ENCODE results near the gene ACBD6. TPM values are rescaled to one million over a fixed set of nuclear protein-coding genes. Genes with fewer than 3 reads are reported as not detected.
A peak's percentile ranks its signal among the peaks of the same experiment; 100 is the strongest.

The ACBD6 gene
- total RNA-seq, 1 donor from 2014 or later: 20.5 TPM

DNA sequence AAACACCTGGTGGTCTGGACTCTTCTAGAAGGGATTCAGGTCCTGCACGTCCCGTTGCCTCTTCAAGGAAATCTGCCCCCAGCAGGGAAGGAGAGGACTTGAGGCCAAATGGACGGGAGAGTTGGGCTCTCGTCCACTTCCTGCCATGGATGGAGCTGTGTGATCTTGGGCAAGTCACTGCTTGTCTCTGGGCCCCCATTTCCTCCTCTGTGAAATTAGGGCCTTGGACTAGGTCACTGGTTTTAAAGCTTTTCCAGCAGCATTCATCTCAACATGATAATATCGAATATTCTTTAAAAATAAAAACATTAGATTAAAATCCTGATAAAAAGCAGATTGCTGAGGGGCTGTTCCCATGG lies 245.4 kb downstream of the ACBD6 start:
- DNase-seq (no peak), ATAC-seq (no peak)
- intact Hi-C loops (cut with micrococcal nuclease): no loop called here

DNA sequence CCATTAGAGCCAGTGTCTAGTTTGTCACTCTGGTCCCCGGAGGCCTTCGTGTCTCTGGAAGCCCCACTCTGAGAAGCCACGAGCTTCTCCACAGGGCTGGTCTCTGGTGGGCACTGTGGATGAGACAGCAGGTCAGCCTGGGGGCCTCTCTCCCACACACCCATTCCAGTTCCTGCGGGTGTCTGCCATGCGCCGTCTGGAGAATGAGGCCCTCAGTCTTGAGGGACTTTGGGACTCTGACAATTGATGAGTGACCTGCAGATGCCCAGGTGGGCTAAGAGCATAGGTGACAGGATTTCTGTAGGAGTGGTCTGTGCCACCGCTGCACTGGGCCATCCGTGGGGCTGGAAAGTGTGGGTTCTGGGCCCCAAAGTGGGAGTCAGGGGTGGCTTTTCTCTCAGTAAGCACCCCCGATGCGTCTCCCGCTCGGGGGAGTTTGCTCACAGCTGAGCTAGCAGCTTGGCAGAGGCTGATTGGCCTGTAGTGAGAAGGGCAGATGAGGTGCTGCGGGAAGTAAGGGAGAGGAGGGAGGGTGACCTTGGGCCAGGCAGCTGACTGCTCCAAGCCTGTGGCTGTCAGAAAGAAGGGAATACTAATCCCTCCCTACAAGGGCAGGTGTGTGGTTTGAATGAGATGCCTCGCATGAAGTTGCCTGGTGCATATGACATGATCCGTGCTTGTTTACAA lies 245.9 kb downstream of the ACBD6 start:
- peak; percentile 59 for ATAC-seq
- DNase-seq: no peak
- intact Hi-C loops (cut with micrococcal nuclease): no loop called here

DNA sequence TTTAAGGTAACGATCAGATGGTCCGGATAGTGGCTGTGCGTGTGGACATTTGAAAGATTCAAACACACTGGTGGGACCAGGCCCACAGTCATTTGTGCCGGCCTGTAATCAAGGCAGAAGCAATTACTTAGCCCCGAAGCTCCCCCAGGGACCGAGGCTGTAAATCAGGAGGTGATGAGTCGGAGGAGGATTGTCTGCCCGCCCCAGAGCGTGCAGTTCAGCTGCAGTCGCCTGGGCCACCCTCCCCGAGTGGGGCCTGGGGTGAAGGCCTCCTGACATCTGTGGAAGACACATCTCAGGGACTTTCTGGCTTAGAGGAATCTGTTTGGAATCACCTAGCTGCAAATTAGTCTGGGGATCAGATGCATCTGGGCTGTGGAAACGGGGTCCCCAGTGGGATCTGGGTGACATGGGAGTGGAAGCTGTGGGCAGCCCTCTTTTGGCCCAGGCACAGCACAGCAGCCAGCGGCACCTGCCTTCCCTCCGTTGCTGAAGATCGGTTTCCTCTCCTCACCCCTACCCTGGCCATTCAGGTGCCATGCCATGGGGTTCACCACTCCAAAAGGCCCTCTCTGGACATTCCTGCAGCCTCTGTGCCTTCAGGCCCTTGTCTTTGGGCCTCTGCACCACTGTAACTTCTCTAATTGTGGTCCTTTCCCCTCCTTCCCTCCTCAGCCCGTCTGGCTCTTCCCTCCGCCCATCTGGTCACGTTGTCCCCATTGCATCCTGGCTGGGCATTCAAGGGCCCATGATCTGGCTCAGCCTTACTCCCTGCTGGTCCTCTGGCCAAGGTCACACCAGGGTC lies 246.6 kb downstream of the ACBD6 start:
- no peak for ATAC-seq
- intact Hi-C loops (cut with micrococcal nuclease): no loop called here
- DNase-seq: no peak

DNA sequence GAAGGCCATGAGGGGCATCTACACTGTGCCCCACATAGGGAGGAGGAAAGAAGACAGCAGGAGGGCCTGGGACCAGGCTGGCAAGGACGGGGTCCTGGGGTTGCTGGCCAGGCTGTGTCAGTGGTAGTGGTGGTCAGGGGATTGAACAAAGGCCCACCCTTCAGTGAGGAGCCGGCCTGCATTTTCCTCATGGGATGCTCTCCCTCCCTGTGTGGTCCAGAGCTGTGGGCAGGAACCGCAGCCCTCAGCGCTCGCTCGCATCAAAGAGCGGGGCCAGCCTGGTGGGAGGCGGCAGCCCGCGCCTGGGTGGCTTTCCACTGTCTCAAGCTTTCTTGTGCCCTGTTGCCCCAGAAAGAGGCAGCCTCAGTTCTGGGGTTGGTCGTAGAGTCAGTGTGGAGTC lies 247.5 kb downstream of the ACBD6 start:
- intact Hi-C loops (cut with micrococcal nuclease): loop anchor here (5.0 kb wide), 1 partner anchor 222 kb away; no protein-coding TSS in a partner anchor
- no peak for DNase-seq
- no peak for ATAC-seq

DNA sequence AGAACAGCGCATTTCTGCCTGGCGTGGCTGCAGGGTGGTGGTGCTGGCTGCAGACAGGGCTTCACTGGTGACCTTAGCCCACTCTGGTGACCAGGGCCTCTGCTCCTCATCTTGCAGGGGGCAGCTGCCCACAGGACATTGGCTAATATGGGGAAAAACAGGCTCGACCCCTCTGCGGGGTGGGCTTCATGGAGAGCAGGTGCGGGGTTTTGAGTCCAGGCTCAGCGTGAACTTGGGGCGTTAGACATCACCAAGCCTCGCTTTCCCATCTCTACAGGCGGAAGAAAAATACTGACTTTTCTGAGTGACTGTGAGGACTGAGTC lies 247.9 kb downstream of the ACBD6 start:
- DNase-seq: no peak
- ATAC-seq: no peak
- intact Hi-C loops (cut with micrococcal nuclease): loop anchor here (5.0 kb wide), 1 partner anchor 223 kb away; no protein-coding TSS in a partner anchor

DNA sequence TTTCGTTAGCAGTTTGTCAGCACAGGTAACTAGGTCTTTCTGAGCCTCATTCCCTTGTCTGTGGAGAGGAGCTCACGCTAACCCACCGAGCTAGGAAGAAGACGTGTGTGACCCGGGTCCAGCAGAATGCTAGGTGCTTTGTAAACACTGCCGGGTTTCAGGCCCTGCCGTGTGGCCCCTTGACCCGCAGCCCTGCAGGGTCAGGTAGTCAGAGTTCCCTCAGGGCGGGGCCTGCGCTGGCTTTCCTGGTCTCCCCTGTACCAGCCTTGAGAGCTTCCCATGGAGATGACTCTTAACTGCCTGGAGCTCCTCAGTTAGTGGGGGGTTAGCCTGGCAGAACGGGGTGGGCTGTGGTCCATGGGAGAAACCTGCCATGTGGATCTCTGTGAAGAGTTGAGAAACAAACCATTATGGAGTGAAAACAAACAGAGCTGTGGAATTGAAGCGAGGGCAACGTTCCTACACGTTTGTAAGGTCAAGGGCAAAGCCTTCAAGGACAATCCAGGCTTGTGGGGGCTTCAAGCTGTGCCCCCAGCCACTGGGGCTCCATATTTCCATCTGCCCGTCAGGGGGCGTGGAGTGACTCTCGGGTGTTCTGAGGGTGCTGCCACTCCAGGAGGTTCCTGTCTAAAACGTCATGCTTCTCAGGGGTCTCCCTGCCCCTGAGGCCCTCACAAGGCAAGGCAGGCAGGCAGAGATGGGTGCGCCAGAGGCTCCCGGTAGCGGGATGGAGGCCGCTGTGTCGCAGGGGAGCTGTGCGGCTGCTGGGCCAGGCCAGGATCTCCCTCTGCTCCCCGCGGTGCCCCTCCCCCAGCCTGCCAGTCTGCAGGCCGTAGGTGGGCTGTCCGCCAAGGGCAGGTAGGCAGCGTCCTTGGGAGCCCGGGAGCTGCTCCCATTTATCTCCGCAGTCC lies 248.5 kb downstream of the ACBD6 start:
- intact Hi-C loops (cut with micrococcal nuclease): loop anchor here (5.0 kb wide), 1 partner anchor 223 kb away; no protein-coding TSS in a partner anchor
- no peak for ATAC-seq
- DNase-seq: no peak

DNA sequence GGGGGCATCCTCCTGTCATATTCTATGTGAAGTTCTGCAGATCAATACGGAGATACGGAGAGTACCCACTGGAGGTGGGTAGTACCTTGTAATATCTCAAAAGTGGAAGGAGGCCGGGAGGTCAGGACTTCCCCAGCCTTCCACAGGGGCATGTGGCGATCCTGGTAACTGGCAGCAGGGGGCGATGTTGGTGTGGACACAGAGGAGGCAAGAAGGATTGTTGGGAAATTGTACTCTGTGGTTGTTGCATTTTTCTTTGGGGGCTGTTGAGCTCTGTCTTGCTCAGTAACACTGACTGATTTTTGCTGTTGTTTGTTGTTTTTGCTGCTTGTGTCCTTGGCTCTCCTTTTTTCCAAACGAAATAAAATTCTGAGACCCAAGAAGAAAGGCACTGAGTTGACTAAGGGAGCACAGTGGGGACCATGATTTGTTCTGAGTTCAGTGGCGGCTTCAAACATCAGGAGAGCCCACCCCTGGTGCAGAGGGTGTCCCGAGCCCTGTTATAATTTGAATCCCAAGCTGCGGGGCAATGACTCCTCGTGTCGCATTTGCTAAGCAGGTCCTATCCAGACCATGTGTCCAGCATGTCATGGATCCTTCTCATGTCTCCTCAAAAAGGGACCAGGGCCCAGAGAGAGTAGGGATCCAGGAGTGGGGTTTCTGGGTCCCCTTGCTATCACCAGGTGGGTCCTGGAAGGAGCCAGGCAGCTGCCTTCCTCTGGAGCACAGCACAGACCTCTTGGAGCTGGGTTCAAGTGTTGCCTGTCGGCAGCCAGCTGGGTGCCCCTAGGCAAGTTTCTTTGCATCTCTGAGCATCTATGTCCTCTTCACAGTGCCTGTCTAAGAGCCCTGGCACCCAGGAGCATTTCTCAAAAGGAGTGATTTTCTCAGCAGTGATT lies 249.5 kb downstream of the ACBD6 start:
- ATAC-seq: peak; percentile 66
- DNase-seq: peak; percentile 82
- intact Hi-C loops (cut with micrococcal nuclease): loop anchor here (5.0 kb wide), 1 partner anchor 224 kb away; no protein-coding TSS in a partner anchor

DNA sequence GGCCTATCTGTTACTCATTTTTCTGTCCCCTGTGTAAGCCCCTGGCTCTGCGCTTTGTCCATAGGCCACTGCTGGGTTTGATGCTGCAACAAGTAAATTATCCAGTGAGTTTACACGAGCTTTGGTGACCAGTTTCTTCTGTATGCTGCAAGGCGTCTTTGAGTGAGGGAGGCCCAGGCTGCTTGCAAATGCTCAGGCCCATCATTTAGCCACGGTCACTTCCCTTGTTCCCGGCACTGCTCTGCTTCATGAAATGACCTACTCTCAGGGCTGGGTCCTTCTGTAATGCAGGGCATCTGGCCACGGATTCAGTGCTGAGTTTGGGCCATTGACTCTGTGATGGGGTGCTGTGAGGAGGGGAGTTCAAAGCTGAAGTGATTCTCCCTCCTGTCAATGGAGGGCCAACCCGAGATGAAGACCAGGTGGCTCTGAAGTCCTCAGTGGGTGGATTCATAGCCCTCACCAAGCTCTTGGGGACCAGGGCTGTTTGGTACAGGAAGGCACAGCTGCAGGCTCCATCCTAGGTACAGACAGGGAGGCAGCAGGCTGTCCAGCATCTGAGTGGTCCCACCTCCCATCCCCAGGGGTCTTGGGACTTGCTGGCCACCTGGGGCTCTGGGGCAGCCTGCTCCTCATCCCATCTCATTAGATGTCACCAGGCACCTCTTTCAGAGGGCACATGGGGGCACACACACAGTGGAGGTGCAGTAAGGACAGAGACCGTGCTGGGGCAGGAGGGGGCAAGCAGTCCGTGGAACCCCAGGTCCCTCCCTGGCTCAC lies 250.7 kb downstream of the ACBD6 start:
- intact Hi-C loops (cut with micrococcal nuclease): loop anchor here (5.0 kb wide), 1 partner anchor 226 kb away; no protein-coding TSS in a partner anchor
- DNase-seq (no peak), ATAC-seq (no peak)

DNA sequence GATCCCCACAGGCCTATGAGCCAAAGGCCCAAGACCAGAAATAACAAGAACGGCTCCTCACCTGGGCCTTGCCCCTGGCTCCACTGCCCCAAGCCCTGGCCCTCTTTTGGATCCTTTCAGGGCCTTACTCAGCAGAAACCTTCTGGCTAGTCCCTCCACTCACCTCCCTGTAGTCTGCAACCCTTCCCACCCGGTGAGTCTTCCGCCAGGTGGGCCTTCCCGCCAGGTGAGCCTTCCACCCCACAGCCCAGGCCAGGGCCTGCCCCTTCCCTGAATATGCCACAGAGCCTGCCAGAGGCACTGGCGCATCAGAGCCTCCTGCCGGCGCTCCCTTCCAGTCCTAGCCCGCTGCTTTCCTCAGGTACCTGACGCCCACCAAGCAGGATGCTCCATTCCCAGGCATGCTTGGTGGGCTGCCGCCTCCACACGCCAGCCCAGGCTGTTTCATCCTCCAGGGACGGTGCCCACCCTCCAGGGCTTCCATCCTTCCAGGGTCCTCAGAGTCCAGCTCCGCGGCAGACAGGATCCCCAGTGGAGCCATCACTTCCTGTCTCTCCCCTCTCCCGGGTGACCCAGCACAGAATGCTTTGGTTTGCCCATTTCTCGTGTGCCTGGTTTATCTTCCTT lies 251.4 kb downstream of the ACBD6 start:
- intact Hi-C loops (cut with micrococcal nuclease): loop anchor here (5.0 kb wide), 1 partner anchor 226 kb away; no protein-coding TSS in a partner anchor
- DNase-seq: no peak
- ATAC-seq: no peak

DNA sequence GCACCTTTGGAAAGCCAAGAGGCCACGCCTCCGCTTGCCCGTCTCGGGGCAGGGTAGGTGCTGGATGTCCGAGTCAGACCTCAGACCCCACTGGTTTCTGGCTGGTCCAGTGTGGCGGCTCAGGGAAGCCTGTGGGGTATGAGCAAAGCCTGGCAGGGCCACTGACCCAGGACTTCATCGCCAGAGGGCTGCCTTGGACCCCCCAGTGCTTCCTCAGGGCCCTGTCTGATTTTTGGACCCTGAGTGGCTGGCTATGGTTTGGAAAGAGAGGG lies 251.9 kb downstream of the ACBD6 start:
- intact Hi-C loops (cut with micrococcal nuclease): loop anchor here (5.0 kb wide), 1 partner anchor 227 kb away; no protein-coding TSS in a partner anchor
- ATAC-seq (no peak), DNase-seq (no peak)

DNA sequence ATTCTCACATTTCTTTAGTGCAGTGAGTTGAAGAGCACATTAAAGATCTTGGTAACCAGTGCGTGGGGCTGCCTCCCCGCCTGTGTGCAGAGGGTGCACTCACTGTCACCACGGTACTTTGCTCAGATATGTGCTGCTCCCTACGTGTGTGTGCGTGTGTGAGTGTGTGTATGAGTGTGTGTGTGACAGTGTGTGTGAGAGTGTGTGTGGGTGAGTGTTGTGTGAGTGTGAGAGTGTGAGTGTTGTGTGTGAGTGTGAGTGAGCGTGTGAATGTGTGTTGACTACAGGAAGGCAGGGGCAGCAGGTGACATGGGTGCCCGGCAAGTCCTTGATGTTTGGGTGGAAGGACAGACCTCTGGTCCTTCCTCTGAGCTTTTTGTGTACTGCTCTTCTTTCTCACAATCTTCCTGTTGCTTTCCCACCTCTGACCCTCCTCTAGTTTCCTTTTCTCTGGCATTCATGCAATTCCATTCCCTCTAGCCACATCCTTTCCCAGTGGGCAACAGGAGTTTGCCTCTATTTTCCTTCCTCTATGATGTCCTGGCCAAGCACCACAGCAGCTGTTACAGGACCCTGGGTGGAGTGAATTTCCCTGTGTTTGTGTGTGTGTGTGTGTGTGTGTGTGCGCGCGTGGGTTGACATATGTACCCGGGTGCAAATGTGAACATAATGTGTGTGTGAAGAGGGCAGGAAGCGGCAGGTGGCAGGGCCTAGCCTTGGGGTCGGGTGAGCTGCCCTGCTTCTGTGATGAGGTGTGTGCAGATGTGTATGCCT lies 252.5 kb downstream of the ACBD6 start:
- intact Hi-C loops (cut with micrococcal nuclease): loop anchor here (5.0 kb wide), 1 partner anchor 227 kb away; no protein-coding TSS in a partner anchor
- DNase-seq (no peak), ATAC-seq (no peak)

DNA sequence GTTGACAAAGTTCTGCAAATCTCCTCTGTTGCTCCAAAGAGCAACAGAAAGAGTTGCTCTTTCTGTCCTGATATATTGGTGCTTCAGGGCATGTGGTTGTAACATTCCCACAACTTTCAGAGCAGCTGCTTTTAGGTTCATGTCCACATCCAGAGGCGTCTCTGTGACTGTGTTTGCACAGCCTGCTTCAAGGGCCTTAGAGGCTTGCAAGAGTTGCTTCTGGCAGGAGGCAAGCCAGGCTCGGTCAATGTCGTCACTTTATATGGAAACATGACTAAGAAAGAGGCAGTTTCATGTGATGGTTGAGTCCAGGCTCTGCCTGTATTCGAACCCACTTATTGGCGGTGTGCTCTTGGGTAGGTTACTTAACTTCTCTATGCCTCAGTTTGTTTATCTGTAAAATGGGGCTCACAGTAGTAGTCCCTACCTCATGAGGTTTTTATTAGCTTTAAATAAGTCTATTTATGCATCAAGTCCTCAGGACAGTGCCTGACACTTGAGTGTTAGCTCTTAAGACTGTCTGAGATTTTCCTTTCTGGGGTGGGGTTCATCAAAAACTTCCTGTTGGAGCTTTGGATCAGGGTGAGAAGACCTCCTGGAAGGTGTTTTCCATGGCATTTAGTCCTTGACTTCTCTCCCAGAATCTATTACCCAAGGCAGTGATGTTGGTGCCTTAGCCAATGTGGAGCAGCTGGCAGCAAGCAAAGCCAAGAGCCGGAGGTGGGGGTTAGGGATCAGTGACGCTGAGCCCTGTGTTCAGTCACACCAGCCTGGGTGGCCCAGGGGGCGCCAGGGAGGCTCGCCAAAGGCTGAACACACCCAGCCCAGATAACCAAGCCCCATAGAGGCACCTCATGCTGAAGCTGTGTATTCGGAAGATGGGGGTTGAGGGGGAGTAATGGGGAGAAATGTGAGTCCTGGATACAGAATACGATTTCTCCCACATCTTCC lies 253.4 kb downstream of the ACBD6 start:
- intact Hi-C loops (cut with micrococcal nuclease): no loop called here
- DNase-seq: no peak
- no peak for ATAC-seq

DNA sequence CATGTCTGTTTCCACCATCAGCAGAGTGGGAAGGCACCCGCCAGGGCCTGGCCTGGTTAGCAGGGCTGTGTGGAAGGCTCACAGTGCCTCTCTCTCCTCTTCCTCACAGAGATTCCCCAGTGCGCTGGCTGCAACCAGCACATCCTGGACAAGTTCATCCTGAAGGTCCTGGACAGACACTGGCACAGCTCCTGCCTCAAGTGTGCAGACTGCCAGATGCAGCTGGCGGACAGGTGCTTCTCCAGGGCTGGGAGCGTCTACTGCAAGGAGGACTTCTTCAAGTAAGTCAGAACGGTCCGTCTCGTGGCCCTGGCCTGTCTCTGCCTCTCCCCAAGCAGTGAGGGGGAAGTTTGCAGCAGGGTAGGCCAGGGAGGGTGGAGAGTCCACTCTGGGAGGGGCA lies 254.2 kb downstream of the ACBD6 start:
- intact Hi-C loops (cut with micrococcal nuclease): no loop called here
- no peak for DNase-seq
- no peak for ATAC-seq

DNA sequence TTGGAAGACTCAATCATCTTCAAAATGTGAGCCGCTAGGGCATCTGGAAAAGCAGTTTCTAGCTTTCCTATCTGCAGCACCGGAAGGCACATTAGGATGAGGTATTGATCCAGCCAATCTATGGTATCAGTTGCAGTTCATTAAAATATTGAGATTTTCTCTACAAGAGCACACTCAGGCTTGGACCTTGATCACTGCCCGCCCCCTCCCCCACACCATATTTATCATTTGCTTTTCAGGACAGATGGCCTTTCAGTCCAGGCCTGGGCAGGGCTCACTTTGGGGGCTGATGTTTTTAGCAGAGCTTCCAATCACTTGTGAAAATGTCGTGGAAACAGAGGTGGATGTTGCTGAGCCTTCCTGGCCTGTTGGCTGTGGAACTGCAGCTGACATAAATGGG lies 254.8 kb downstream of the ACBD6 start:
- DNase-seq (no peak), ATAC-seq (no peak)
- intact Hi-C loops (cut with micrococcal nuclease): no loop called here

DNA sequence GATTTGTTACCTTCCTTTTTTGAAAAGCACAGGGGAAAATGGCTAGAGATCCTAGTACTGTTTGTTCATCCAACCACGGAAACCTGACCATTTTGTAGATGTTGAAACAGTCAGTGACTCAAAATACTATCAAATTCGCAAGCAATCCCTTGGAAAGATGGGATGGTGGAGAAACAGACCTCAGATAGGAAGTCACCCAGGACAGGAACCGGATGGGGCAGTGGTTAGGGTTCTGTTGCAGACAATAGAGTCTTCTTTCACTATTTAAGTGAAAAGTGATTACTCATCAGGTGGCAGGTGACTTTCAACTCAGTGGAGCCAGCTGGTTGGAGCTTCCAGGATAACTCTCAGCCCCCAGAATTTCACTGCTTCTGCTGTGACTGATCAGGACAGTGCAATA lies 255.3 kb downstream of the ACBD6 start:
- intact Hi-C loops (cut with micrococcal nuclease): no loop called here

DNA sequence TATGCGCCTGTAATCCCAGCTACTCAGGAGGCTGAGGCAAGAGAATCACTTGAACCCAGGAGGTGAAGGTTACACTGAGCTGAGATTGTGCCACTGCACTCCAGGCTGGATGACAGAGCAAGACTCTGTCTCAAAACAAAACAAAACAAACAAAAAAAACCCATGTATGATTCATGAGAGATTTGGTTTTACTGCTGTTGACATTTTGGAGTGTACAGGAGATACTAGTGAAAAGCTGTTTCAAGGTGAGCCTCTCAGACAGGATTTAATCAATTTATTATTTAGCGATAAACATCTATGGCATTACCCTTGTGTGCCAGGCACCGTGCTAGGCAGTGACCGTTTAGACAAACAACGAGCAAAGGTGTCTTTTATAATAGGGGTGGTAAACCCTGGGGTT lies 255.8 kb downstream of the ACBD6 start:
- DNase-seq (no peak), ATAC-seq (no peak)
- intact Hi-C loops (cut with micrococcal nuclease): no loop called here

More for the DNA sequence above, 255.3 kb downstream of the ACBD6 start:
- DNase-seq (no peak), ATAC-seq (no peak)
